Activated CD8-positive, alpha-beta memory T cell treated with anti-CD3 and anti-CD28 coated beads for 36 hours (primary cell): ENCODE data around the gene NOC4L. TPM values are rescaled to one million over a fixed set of nuclear protein-coding genes. Genes with fewer than 3 reads are reported as not detected.
"Not testable (repeated sequence)": the region's sequence is repeated elsewhere in the genome, so short reads cannot be mapped to it uniquely, and the experiment has no call there.

Experiments
- CTCF ChIA-PET: fragments of 350-600 bp; sonication (Branson Sonifier 250); formaldehyde crosslinking; loops from one replicate; lab custom pipeline; 2021; ENCODE audit warnings: antibody characterized with exemption; lab: Charles Lee
- POLR2A ChIA-PET: fragments of 350-600 bp; sonication (Branson Sonifier 250); formaldehyde crosslinking; loops from one replicate; lab custom pipeline; 2021; ENCODE audit warnings: antibody characterized with exemption; lab: Charles Lee
- total RNA-seq, 2 experiments: library from RNA; stranded (reverse); gene quantifications; one replicate each; pipeline ENCODE4 v1.2.3, GENCODE V29; 2021

NOC4L gene
- total RNA-seq, 2 experiments from 2014 or later: 57.2 to 59.9 TPM

DNA sequence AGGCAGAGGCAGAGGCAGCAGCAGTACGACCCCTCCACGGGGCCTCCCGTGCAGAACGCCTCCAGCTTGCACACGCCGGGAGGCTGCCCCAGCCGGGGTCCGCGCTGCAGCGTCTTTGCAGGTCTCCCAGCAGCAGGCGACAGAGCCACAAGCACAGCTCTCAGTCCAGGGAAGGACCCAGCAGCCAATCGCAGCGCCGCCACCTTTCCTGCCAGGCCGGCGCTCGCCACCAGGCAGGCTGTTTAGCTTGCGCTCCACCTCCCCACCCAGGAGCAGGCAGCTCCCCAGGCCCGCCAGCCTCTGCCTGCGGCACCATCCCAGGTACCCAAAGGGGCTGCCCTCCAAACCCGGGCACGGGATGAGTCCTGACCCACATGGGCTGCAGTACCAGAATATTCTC, 25.4 kb upstream of the NOC4L start:
- POLR2A ChIA-PET: no interaction called here
- CTCF ChIA-PET: no interaction called here

- ChIA-PET POLR2A (no interaction called here), CTCF (no interaction called here)
Measured at GRCh38 chr12:132121283-132121682, 23.0 kb upstream of the NOC4L start.

GRCh38 chr12:132123970-132124765, 20.1 kb upstream of the NOC4L start:
- CTCF ChIA-PET: no interaction called here
- POLR2A ChIA-PET: no interaction called here

- POLR2A ChIA-PET: no interaction called here
- CTCF ChIA-PET: no interaction called here
Measured at GRCh38 chr12:132124766-132125425, 19.4 kb upstream of the NOC4L start.

DNA sequence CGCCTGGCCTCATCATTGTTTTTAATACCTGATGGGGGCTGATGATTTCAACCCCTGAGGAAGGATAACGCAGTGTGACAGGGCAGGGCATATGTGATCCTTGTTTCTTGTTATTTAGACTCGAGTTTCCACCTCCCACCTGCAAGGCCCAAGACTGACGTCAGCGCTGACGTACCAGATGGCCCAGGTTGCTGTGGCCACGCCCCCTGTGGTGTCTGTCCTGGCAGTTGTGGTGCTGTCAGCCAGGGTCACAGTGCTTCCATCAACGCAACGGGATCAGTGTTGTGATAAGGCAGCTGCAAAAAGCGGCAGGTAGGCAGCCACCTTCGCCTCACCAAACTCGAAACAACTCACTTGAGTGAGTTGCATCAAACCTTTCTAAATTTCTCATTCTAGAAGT, 18.5 kb upstream of the NOC4L start:
- POLR2A ChIA-PET: no interaction called here
- CTCF ChIA-PET: no interaction called here

DNA sequence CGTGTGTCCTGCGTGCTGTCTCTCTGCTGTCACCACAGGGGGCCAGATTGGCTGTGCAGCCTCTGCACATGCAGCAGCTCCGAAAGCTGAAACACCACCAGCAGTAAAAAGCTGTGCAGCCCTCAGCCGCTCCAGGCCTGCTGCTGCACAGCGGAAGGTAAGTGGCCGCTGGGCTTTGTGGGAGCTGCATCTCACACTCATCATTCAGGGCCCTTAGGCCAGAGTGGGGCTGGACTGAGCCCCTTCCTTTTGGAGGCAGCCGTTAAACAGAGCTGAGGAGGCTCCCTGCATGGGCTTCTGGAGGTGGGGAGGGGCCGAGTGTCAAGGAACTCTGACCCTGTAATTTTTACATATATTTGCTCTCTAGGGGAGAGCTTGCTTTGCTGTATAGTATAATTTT, 17.2 kb upstream of the NOC4L start:
- POLR2A ChIA-PET: no interaction called here
- CTCF ChIA-PET: interaction anchor here (1.2 kb wide), 1 partner anchor 13 kb away, joined by 3 read pairs; no protein-coding TSS in a partner anchor

- ChIA-PET POLR2A (no interaction called here), CTCF (interaction anchor here (1.4 kb wide), 1 partner anchor 8 kb away, joined by 3 read pairs; no protein-coding TSS in a partner anchor)
Measured at GRCh38 chr12:132129007-132129406, 15.2 kb upstream of the NOC4L start.

- POLR2A ChIA-PET: no interaction called here
- CTCF ChIA-PET: no interaction called here
Measured at GRCh38 chr12:132130690-132131089, 13.6 kb upstream of the NOC4L start.

DNA sequence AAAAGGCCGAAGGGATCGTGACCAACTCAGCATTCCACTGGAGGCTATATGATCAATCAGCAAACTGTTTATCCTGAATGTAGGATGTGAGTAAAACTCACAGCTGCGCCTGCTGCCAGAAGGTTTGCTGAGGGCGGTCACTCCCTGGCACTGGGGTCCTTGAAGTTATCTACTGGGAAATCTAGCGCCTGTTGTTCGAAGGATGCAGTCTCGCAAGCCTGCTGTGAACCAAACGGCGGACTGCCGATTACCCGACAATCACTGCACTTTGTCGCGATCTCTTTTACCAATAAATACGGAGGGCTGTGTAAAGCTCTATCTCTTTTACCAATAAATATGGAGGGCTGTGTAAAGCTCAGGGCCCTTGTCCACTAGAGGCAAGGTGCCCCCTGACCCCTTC, 13.0 kb upstream of the NOC4L start:
- ChIA-PET CTCF (no interaction called here), POLR2A (no interaction called here)

GRCh38 chr12:132131952-132132351, 12.3 kb upstream of the NOC4L start:
- CTCF ChIA-PET: no interaction called here
- POLR2A ChIA-PET: no interaction called here

GRCh38 chr12:132132609-132133430, 11.4 kb upstream of the NOC4L start:
- CTCF ChIA-PET: no interaction called here
- POLR2A ChIA-PET: no interaction called here

DNA sequence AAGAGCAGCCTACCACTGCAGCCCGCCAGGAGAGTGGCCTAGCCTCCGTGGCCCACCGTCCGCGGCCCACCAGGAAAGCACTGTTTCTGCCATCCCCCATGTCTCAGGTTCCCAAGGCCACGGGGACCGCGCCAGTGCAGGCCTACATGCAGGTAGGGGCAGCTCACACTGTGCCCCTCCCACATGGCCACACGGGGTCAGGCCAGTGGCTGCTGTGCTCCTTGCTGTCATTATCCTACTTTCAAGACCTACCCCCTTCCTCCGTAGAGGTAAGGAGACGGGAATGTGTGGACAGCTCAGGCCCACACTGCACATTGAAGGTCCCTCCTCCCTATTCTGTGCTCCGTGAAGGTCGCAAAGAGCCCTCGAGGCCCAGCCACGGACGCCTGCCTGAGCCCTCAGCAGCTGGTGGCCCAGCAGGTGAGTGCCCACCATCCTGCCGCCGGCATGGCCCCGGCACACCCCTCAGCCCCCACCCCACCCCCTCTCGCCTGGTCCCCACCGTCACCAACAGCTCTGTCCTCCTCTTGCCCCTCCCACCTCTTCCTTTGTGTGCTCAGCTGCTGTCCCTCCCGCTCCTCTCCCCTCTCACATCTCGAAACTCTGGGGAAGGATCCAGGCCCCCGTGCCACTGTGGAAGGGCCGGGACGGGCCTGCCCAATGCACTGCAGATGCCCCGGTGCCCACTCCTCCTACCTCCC, 10.2 kb upstream of the NOC4L start:
- ChIA-PET CTCF (no interaction called here), POLR2A (no interaction called here)

DNA sequence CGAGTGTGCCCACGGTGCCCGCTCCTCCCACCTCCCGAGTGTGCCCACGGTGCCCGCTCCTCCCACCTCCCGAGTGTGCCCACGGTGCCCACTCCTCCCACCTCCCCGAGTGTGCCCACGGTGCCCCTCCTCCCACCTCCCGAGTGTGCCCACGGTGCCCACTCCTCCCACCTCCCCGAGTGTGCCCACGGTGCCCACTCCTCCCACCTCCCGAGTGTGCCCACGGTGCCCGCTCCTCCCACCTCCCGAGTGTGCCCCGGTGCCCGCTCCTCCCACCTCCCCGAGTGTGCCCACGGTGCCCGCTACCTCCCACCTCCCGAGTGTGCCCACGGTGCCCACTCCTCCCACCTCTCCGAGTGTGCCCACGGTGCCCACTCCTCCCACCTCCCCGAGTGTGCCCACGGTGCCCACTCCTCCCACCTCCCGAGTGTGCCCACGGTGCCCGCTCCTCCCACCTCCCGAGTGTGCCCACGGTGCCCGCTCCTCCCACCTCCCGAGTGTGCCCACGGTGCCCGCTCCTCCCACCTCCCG, 9.5 kb upstream of the NOC4L start:
- POLR2A ChIA-PET, CTCF ChIA-PET: not testable (repeated sequence)

DNA sequence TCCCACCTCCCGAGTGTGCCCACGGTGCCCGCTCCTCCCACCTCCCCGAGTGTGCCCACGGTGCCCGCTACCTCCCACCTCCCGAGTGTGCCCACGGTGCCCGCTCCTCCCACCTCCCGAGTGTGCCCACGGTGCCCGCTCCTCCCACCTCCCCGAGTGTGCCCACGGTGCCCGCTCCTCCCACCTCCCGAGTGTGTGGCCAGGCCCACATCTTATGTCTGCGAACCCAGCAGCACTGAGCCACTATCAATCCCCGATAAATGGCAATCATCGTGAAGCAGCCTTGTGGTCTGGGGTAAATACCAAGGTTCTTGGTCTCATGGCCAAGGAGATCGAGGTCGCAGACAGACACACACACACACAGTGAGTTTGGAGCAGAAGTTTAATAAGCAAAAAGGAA, 8.0 kb upstream of the NOC4L start:
- CTCF ChIA-PET: interaction anchor here (1.2 kb wide), 1 partner anchor 17 kb away, joined by 4 read pairs; no protein-coding TSS in a partner anchor
- POLR2A ChIA-PET: not testable (repeated sequence)

- ChIA-PET CTCF (interaction anchor here (0.7 to 1.2 kb wide), 2 partner anchors 9 to 16 kb away, joined by 3 to 4 read pairs; no protein-coding TSS in a partner anchor), POLR2A (interaction anchor here (0.8 kb wide), 1 partner anchor 50 kb away, joined by 3 read pairs; no protein-coding TSS in a partner anchor)
Measured at GRCh38 chr12:132137483-132138125, 6.7 kb upstream of the NOC4L start.

DNA sequence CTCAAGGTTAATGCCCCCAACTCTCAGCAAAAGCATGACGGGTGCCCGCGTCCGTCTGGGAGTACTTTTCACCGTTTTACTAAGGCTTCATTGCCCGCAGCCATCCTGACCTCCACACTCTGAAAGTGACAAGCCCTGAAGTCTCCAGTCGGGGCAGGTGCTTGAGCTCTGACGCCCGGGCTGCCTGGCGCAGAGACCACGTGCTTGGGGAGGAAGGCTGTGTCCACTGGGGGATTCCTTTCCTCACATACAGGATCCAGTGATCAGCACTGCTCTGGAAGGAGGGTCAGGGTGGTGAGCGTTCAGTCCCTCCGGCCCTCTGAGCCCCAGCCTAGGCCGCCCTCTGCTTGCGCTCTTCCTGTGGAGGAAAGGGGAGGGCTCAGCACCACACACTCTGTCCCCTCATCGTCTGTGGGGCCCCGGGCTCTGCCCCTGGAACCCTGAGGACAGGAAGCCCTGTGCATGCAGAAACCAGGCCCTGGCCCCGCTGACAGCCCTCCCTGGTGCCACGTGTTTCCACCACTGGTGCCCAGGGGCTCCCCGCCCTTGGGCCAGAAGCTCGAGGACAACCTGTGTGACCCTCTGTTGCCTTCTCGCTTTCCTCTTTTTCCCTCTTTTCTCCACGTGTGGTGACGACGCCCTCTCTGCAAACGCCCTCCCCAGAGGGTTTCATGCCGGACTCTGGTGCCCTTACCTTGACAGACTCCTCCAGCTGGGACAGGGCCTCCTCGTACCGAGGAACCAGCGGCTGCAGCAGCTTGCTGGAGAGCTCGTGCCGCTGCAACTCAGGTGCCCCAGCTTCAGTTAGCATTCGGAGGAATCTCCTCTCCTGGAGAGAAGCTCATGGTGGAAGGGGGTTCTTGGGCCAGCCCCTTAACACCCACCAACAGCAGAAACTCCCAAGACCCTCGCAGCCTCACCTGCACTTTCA, 5.1 kb upstream of the NOC4L start:
- ChIA-PET CTCF (interaction anchor here (0.8 to 1.1 kb wide), 2 partner anchors 12 to 14 kb away, joined by 3 to 5 read pairs; no protein-coding TSS in a partner anchor), POLR2A (no interaction called here)

DNA sequence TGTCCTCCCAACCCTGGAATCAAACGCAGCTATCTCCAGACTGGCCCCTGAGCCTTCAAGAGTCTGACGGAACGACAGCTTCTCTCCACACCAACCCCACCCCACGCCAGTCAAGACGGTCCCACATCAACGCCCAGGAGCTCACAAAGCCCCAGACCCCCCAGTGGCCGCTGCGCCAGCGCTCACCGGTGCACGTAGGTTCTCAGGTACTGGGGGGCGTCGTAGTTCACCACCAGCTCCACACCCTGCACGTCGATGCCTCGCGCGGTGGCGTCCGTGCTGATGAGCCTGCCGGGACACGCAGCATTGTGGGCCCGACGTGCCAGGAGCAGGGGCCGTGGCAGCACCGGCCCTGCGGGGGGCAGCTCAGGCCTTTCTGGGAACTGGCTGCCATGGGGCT, 4.3 kb upstream of the NOC4L start:
- CTCF ChIA-PET: interaction anchor here (0.8 to 1.1 kb wide), 2 partner anchors 13 to 14 kb away, joined by 3 to 5 read pairs; no protein-coding TSS in a partner anchor
- POLR2A ChIA-PET: no interaction called here
